COLO829 (cell line): ENCODE results near the gene GPR107.
"Not testable (repeated sequence)": the region's sequence is repeated elsewhere in the genome, so short reads cannot be mapped to it uniquely, and the experiment has no call there.

Experiments
- DNase-seq: peaks from one replicate; pipeline ENCODE4 v3.0.0; 2012; ENCODE audit warnings: low spot score

The GPR107 gene

DNA sequence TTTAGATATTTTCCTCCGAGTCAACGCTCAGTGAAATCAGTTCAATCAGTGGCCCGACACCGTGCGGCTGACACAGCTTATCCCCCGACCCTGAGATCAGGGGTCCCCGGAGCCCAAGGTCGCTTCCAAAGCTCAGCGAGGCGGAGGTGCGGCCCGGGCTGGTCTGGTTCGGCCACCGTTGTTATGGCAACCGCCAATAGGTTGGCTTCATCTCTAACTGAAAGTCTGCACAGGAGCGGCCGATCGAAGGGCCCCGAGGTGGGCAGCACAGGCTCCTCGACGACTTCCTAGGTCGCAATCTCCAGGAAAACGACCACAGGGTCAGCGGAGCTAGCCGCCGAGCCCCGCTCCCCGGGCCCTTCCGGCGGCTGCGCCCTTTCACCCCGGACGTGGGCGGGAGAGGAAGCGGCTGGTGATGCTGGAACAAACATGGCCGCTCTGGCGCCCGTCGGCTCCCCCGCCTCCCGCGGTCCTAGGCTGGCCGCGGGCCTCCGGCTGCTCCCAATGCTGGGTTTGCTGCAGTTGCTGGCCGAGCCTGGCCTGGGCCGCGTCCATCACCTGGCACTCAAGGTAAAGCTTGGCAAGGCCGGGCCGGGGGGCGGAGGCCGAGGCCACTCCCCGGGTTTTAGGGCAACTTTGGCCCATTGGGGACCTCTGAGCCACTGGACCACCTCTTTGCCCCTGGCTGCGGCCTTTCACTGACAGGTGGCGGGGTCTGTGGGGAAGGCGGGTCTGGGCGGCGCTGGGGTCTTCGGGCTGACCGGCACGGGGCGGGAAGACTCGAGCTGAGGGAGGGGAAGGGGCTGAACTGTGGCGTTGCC, at the start of gene GPR107:
TSS of gene GPR107 (plus strand) at position 403 of the 821 bp plus-strand sequence. CDS start at position 430, 27 bp downstream.
- peak; percentile 91 for DNase-seq

DNA sequence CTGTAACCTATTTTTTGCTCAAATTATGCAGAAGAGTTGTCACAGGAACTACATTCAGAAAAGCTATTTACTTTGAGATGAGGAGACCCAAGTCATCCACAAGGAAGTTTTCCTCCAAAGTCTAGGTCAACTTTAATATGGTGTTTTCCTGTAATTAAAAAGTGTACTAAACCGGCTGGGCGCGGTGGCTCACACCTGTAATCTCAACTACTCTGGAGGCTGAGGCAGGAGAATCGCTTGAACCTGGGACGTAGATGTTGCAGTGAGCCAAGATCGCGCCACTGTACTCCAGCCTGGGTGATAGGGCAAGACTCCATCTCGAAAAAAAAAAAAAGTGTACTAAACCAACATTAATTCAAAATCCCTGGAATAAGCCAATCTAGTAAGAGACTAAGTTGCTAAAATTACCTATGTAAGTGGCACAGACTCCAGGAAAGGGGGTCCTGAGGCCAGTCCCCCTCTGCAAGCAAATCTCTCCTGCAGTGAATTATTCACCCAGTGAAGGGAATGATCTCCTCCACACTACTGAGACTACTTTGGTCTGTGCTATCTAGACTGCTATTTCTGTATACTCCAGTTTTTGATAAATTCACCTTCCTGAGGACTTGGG, 49.7 kb upstream of the GPR107 start:
- no peak for DNase-seq

DNA sequence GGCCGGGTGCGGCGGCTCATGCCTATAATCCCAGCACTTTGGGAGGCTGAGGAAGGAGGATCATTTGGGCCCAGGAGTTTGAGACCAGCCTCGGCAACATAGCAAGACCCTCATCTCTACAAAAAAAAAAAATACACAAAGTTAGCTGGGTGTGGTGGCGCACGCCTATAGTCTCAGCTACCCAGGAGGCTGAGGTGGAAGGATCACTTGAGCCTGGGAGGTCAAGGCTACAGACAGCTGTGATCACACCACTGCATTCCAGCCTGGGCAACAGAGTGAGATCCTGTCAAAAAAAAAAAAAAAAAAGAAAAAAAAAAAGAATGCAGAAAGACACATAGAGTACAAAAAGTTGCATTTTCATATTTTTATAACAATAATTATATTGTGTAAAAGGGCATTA, 46.8 kb upstream of the GPR107 start:
- DNase-seq = not testable (repeated sequence)

DNA sequence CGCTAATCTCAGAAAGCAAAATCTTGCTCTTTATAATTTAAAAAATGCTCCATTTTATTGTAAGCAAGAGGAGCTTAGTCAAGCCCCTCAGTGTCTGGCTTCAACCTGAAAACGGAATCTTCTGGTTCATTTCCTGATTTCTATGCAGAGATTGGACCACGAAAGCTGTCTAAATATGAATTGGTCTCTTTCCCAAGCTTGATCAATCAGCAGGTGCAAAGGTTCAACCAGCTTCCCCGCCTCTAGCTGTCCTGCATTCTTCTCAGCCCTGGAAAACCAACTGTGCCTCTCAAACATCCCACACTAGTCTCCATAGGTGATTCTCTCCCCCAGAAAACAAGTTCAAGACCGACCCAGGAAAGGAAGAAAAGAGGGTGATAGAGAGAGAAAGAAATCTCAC, 45.2 kb upstream of the GPR107 start:
- no peak for DNase-seq

DNA sequence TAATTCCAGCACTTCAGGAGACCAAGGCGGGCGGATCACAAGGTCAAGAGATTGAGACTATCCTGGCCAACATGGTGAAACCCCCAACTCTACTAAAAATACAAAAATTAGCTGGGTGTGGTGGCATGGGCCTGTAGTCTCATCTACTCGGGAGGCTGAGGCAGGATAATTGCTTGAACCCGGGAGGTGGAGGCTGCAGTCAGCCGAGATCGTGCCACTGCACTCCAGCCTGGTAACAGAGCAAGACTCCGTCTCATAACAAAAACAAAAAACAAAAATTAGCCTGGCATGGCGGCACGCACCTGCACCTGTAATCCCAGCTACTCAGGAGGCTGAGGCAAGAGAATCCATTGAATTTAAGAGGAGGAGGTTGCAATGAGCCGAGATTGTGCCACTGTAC, 44.2 kb upstream of the GPR107 start:
- DNase-seq = not testable (repeated sequence)

DNA sequence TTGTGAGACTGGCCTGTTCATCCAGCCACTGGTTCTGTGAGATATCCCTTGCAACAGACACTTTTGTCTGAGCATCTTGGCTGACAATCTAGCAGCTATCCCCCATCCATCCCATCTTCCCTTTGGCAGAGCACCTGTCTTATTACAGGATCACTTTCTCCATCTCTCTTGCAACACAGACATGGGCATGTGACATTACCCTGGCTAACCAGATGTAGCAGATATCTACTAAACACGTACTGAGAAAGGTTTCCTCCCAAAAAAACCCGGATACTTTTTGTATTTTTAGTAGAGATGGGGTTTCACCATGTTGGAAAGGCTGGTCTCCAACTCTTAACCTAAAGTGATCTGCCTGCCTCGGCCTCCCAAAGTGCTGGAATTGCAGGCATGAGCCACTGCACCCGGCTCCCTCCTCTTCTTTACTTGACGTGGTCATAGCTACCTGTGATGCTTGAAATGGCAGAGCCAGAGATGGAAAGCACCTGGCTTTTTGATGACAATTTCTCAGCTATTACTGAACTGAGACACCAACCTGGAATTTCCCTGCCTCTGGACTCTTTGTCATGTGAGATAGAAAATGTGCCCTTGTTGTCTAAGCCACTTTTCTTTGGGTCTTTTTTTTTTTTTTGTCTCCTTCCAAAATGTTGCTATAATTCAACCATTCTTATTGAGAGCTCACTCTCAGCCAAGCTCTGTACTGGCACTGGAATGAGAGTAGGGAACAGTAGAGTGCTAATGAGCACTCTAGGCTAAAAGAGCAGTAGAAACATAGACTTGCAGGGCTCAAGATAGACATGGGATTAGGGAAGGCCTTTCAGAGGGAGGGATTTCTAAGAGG, 43.3 kb upstream of the GPR107 start:
- no peak for DNase-seq

DNA sequence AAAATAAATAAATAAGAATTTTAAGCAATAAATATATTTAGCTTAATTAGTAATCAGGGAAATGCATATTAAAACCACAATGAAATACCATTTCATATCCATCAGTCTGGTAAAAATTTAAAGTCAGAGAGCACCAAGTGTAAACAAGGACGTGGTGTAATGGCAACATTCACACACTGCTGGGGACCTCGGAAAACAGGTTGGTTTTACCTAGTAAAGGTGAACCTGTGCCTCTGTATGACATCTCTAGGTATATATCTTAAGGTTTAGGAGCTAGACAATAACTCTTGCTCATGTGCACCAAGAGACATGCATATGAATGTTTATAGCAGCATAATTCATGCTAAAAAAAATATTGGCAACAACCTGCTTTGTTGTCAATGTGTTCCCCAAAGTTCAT, 40.4 kb upstream of the GPR107 start:
- no peak for DNase-seq

DNA sequence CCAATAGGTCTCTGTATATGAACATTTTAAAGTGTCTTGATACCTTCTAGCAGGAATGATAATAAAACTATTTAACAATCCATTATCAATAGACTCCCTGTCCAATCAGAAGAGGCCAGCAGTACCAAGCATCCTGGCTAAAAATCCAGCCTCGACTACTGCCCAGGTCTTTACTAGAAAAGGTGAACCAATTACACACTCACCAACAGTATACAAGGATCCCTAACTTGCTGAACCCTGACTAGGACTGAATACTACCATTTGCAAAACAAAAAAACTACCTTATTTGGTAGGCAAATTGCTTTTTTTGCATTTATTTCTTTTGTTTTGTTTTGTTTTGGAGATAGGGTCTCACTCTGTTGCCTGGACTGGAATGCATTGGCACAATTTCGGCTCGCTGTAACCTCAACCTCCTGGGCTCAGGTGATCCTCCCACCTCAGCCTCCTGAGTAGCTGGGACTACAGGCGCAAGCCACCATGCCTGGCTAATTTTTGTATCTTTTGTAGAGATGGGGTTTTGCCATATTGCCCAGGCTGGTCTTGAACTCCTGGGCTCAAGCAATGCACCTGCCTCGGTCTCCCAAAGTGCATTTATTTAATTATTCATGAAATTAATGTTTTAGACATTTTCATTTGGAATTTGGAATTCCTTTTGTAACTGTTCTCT, 38.2 kb upstream of the GPR107 start:
- DNase-seq = no peak

DNA sequence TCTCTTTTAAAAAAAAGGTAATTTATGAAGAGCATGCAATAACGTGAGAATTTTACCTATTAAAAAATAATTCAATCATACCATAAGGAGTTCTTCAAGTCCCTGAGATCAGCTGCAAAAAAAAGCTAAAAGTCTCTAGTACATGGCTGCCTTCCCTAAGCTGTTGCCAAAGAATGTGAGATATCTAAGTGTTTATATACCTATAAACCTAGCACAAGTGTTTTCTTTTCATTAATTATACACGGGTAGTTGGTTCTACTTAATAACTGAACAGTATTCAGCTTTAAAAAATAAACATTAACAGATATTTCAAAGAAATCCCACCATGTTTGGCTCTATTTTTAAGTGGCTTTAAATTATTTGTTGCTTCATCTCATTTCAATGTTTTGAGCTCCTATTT, 36.6 kb upstream of the GPR107 start:
- no peak for DNase-seq

DNA sequence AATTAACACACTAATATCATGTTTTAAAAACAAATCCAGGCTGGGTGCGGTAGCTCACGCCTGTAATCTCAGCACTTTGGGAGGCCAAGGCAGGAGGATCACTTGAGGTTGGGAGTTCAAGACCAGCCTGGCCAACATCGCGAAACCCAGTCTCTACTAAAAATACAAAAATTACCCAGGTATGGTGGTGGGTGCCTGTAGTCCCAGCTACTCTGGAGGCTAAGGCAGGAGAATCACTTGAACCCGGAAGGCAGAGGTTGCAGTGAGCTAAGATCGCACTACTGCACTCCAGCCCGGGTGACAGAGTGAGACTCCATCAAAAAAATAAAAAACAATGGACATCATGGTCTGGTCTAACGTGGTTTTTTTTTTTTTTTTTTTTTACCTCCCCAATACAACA, 36.2 kb upstream of the GPR107 start:
- not testable (repeated sequence) for DNase-seq

DNA sequence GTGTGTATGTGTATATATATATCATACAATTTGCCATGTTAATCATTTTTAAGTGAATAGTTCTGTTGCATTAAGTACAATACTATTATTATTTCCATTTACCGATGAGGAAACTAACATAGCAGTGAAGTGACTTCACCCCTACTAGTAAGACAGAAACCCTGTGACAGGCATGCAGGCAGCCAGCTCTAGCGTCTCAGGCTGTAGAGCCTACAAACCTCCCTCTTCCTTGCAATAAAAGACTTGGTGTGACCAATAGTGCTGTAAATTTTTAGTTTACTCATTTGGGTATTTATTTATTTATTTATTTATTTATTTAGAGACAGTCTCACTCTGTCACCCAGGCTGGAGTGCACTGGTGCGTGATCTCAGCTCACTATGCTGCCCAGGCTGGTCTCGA, 35.4 kb upstream of the GPR107 start:
- no peak for DNase-seq

DNA sequence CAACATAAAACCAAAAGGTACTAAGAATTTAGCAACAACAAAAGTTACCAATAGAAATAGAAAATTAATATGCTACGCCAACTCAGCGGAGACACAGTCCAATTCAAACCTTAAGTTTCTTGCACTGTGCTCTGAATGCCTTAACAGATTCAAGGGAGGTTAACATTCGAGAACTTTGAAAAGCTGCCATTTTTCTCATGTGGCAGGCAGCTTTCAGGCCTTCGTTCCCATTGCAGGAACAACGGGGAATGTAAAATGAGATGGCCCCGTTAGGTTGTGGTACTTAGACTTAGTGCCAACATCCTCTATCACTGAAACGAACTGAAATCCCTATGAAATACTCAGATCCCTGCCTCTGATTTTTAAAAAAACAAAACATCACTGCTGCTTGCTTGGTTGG, 33.1 kb upstream of the GPR107 start:
- no peak for DNase-seq

DNA sequence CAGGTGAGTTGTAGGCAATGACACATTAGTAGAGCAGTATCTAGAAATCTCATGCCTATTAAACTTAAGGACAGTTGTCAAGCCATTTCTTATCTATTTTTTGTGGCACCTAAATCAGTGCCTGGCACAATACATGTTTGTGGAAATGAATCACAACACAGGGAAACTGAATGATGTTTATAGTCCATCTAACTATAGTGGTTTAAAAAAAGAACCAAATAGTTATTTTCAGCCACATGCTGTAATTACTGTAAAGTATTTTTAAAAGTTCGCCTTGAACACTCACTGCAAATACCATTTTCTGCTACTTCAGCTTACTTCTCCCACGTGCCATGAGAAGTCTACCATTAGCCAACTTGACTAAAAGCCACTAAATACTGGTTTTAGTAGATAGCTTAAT, 32.6 kb upstream of the GPR107 start:
- DNase-seq = no peak

DNA sequence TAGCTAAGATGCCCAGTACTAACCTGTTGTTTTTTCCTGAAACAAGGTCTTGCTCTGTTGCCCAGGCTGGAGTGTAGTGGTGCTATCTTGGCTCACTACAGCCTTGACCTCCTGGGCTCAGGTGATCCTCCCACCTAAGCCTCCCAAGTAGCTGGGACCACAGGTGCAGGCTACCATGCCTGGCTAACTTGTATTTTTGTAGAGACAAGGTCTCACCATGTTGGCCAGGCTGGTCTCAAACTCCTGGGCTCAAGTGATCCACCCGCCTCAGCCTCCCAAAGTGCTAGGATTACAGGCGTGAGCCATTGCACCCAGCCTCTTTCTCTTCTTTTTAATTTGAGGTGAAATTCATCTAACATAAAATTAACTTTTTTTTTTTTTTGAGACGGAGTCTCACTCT, 31.9 kb upstream of the GPR107 start:
- DNase-seq = not testable (repeated sequence)

DNA sequence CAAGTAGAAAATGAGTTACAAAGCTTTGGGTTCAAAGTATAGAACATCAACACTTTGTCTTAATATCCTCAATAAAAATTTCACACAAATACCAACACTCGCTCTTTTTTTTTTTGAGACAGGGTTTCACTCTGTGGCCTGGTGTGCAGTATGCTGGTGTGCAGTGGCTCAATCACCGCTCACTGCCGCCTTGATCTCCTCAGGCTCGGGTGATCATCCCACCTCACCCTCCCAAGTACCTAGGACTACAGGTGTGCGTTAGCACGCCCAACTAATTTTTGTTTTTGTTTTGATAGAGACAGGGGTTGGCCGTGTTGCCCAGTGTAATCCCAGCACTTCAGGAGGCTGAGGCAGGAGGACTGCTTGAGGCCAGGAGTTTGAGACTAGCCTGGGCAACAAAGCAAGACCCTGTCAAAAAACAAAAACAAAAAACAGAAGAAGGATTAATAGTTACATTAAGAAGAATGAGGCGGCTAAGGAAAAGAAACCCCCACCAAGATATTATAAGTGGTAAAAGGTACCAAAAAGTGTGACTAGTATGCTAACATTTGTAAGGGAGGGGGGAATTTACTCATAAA, 31.1 kb upstream of the GPR107 start:
- DNase-seq = no peak

DNA sequence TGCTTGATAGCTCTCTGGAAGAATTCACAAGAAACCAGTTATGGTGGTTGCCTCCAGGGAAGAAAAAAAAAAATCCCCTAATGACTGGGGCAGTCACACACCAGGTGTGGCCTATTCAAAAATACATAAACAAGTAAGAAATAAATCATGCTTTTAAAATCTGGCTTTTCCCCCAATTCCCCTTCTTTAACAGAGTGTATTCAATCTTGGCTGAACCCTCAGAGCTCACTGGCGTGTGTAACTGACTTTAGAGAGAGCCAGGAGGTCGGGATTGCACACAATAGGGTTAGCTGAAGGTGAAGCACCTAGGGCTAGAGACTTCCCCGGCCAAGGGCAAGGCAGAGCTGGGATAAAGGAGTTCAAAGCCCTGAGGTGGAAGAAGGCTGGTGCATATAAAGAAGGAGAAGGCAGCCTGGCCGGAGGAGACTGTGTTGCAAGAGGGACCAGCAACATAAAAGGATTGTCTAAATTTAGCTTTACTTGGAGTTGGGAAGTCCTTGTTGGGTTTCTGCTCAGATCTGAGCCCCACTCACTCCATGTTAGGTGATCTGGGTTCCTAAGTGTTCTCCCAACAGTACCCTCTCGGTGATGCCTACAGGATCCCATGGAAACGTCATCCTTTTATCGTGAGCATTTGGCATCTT, 30.4 kb upstream of the GPR107 start:
- DNase-seq = no peak

DNA sequence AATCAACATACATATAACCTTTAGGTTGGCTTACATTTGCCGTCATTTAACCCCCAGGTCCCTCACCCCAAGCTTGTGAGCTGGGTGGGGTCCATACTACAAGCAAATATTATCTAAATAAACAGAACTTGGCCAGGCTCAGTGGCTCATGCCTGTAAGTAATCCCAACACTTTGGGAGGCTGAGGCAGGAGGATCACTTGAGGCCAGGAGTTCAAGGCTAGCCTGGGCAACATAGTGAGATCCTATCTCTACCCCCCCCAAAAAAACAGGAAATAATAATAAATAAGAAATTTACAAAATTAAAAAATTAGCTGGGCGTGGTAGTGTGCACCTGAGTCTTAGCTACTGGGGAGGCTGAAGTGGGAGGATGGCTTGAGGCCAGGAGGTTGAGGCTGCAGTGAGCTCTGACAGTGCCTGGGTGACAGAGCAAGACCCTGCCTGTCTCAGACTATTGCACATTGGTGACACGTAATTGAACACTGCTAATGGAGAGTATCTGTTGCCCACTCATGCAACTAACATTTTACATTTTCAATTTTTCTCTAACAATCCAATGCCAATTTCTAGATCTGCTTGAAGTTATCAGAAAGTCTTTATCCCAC, 29.6 kb upstream of the GPR107 start:
- DNase-seq = no peak

DNA sequence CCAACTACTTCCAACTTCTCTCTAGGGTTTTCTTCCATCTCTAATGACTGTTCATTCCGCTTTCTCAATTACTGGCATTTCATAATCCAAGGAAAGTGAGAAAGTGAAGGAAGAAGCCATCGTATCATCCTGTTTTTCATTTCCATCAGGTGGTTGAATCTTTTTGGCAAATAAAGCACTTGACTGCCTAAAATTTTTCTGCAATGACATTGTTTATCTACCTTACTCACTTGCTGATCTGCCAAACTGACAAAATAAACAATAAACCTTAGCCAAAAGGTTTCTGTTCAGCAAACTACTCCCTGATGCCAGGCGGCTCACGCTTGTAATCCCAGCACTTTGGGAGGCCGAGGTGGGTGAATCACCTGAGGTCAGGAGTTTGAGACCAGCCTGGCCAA, 29.1 kb upstream of the GPR107 start:
- no peak for DNase-seq

DNA sequence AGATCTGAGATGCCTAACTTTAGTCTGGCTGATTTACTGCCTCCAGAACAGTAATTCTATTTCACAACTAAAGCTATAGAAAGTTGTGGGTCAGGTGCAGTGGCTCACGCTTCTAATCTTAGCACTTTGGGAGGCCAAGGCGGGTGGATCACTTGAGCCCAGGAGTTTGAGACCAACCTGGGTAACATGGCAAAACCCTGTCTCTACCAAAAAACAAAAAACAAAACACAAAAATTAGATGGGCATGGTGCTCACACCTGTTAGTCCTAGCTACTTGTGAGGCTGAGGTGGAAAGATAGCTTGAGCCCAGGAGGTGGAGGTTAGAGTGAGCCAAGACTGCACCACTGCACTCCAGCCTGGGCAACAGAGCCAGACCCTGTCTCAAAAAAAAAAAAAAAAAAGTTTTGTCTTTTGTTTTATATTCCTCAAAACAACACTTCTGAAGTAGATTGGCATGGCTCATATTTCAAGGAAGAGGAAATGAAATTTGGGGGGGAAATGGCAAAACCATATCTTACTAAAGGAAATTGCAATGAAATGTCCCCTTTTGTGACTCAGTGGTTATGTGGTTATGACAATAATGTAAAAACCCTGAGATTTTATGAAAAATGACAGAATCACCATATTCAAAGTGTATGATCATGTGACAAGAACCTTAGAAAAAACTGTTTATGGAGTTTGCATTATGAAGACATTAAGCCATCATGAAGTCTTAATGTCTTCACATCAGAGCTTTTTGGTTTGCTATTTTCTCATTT, 26.9 kb upstream of the GPR107 start:
- DNase-seq = no peak
